Muscle of leg (tissue), 11 donors: ENCODE data around the gene CPT1B. TPM values are rescaled to one million over a fixed set of nuclear protein-coding genes. Genes with fewer than 3 reads are reported as not detected.
"Not testable (repeated sequence)": the region's sequence is repeated elsewhere in the genome, so short reads cannot be mapped to it uniquely, and the experiment has no call there.

ENCODE experiments used
- DNase-seq: peaks from one replicate; pipeline ENCODE4 v3.0.0; 2013
- H3K27ac ChIP-seq: one replicate; pipeline ENCODE4 v1.5.1; 2013; ENCODE audit warnings: mild to moderate bottlenecking, low read length, control low read depth
- H3K27me3 ChIP-seq: one replicate; pipeline ENCODE4 v1.6.1; 2013; ENCODE audit warnings: low read length; ENCODE audit not compliant: control insufficient read depth, insufficient read depth
- H3K36me3 ChIP-seq: one replicate; pipeline ENCODE4 v1.6.1; 2013; ENCODE audit warnings: low read length; ENCODE audit not compliant: control insufficient read depth, insufficient read depth
- H3K4me1 ChIP-seq: one replicate; pipeline ENCODE4 v1.6.1; 2013; ENCODE audit warnings: low read length; ENCODE audit not compliant: control insufficient read depth, insufficient read depth
- H3K4me3 ChIP-seq: one replicate; pipeline ENCODE4 v1.5.1; 2013; ENCODE audit warnings: low read length, control low read depth
- H3K9me3 ChIP-seq: replicated peaks from 2 replicates; pipeline ENCODE4 v1.6.1; 2013; ENCODE audit warnings: low read depth, low read length; ENCODE audit not compliant: control insufficient read depth
- WGBS: methylation state at CpG from one replicate; pipeline ENCODE4 v1.1.5; 2013; ENCODE audit warnings: missing lambda C conversion rate; ENCODE audit not compliant: insufficient coverage; 5-methylcytosine and 5-hydroxymethylcytosine counted together
- polyA plus RNA-seq, 8 donors: library from polyadenylated mRNA; unstranded; fragments of 120-200 nt; gene quantifications; one replicate each; pipeline versions ENCODE4 v1.2.1 to v1.2.3, GENCODE V29; 2013; ENCODE audit warnings: inconsistent platforms in 1 of 8, low replicate concordance in 1 of 8; ENCODE audit not compliant: insufficient read length in 8 of 8, insufficient read depth in 1 of 8
- total RNA-seq: library from RNA; stranded (reverse); fragments of 120-200 nt; gene quantifications from one replicate; pipeline ENCODE4 v1.2.4, GENCODE V29; 2013

CPT1B gene
- total and polyA plus RNA-seq, 9 donors = 24.5 to 66.6 (median 43.0) TPM

- H3K36me3 ChIP-seq = peaks cover 47% of the 10 kb centered on the region
- WGBS = 95% methylated on average over 13 of the region's 16 CpGs
Measured at GRCh38 chr22:50523458-50523805, 54.8 kb downstream of the CPT1B start.

GRCh38 chr22:50522806-50523438 lies 55.3 kb downstream of the CPT1B start:
- H3K4me3 ChIP-seq = no peak overlapping the region
- WGBS = 79% methylated on average over 17 of the region's 22 CpGs
- peaks cover 17% of the 10 kb centered on the region for H3K4me1 ChIP-seq
- peaks cover 52% of the 10 kb centered on the region for H3K36me3 ChIP-seq
- no peak overlapping the region for H3K27ac ChIP-seq
- DNase-seq = no peak
- no peaks in the 10 kb centered on the region for H3K27me3 ChIP-seq
- no peaks in the 10 kb centered on the region for H3K9me3 ChIP-seq

More at GRCh38 chr22:50523458-50523805, 54.8 kb downstream of the CPT1B start:
- no peak for DNase-seq
- H3K27me3 ChIP-seq = peaks cover 3% of the 10 kb centered on the region
- peaks cover 17% of the 10 kb centered on the region for H3K4me1 ChIP-seq
- H3K4me3 ChIP-seq = no peak overlapping the region
- no peak overlapping the region for H3K27ac ChIP-seq
- H3K9me3 ChIP-seq = no peaks in the 10 kb centered on the region

- Histone ChIP-seq H3K4me3 (no peak overlapping the region), H3K4me1 (peaks cover 17% of the 10 kb centered on the region), H3K27ac (no peak overlapping the region), H3K9me3 (no peaks in the 10 kb centered on the region), H3K27me3 (no peaks in the 10 kb centered on the region), H3K36me3 (peaks cover 59% of the 10 kb centered on the region)
- DNase-seq = no peak
- WGBS = 86% methylated on average over 7 of the region's 15 CpGs
Measured at GRCh38 chr22:50522208-50522805, 55.9 kb downstream of the CPT1B start.

GRCh38 chr22:50521710-50522109 lies 56.5 kb downstream of the CPT1B start:
- WGBS = 89% methylated on average over 7 of the region's 10 CpGs
- Histone ChIP-seq H3K4me3 (no peak overlapping the region), H3K27ac (no peak overlapping the region), H3K36me3 (peaks cover 65% of the 10 kb centered on the region), H3K4me1 (peaks cover 13% of the 10 kb centered on the region), H3K9me3 (no peaks in the 10 kb centered on the region), H3K27me3 (no peaks in the 10 kb centered on the region)
- no peak for DNase-seq

- H3K4me3 ChIP-seq = no peak overlapping the region
- H3K27me3 ChIP-seq = no peaks in the 10 kb centered on the region
- H3K9me3 ChIP-seq = no peaks in the 10 kb centered on the region
- peaks cover 69% of the 10 kb centered on the region for H3K36me3 ChIP-seq
- H3K27ac ChIP-seq = no peak overlapping the region
- H3K4me1 ChIP-seq = peaks cover 10% of the 10 kb centered on the region
- WGBS = 93% methylated on average over 11 of the region's 13 CpGs
- DNase-seq = no peak
Measured at GRCh38 chr22:50520826-50521453, 57.3 kb downstream of the CPT1B start.

- H3K4me3 ChIP-seq, H3K9me3 ChIP-seq, H3K27ac ChIP-seq, H3K27me3 ChIP-seq, DNase-seq: not testable (repeated sequence)
- WGBS = 100% methylated on average over 3 of the region's 8 CpGs
- H3K4me1 ChIP-seq = peaks cover 10% of the 10 kb centered on the region
- H3K36me3 ChIP-seq = peaks cover 69% of the 10 kb centered on the region
Measured at GRCh38 chr22:50520184-50520583, 58.0 kb downstream of the CPT1B start.

- no peak overlapping the region for H3K4me3 ChIP-seq
- no peak overlapping the region for H3K27ac ChIP-seq
- no peaks in the 10 kb centered on the region for H3K9me3 ChIP-seq
- WGBS = 95% methylated on average over 8 of the region's 8 CpGs
- DNase-seq = no peak
- H3K27me3 ChIP-seq = no peaks in the 10 kb centered on the region
- peaks cover 1% of the 10 kb centered on the region for H3K4me1 ChIP-seq
- H3K36me3 ChIP-seq = peaks cover 74% of the 10 kb centered on the region
Measured at GRCh38 chr22:50519151-50519550, 59.1 kb downstream of the CPT1B start.

Other genes with a start within 250 kb of the CPT1B start
- gene PPP6R2, start 235.1 kb downstream of the CPT1B start, total RNA-seq = 36.4 TPM
- 10 to 100 TPM; 29.8 to 41.5 (median 36.2) TPM for gene PPP6R2, start 235.1 kb downstream of the CPT1B start, polyA plus RNA-seq
- gene SBF1, start 103.4 kb downstream of the CPT1B start, total RNA-seq = 36.5 TPM
- gene SBF1, start 103.4 kb downstream of the CPT1B start, polyA plus RNA-seq = 10 to 100 TPM; 34.6 to 49.7 (median 45.2) TPM
- 0.40 TPM for gene ADM2, start 96.9 kb downstream of the CPT1B start, total RNA-seq
- gene ADM2, start 96.9 kb downstream of the CPT1B start, polyA plus RNA-seq = under 1 TPM; 0.23 to 0.81 (median 0.54) TPM
- gene MIOX, start 91.6 kb downstream of the CPT1B start, total RNA-seq = not detected
- gene MIOX, start 91.6 kb downstream of the CPT1B start, polyA plus RNA-seq = under 1 TPM in 4 of 8 donors, not detected in 4; 0.08 to 0.12 (median 0.10) TPM
- gene LMF2, start 70.7 kb downstream of the CPT1B start, total RNA-seq = 27.0 TPM
- gene LMF2, start 70.7 kb downstream of the CPT1B start, polyA plus RNA-seq = 10 to 100 TPM; 35.5 to 54.1 (median 44.9) TPM
- 34.8 TPM for gene NCAPH2, start 70.2 kb downstream of the CPT1B start, total RNA-seq
- 10 to 100 TPM; 30.7 to 40.3 (median 37.6) TPM for gene NCAPH2, start 70.2 kb downstream of the CPT1B start, polyA plus RNA-seq
- 0.40 TPM for gene SCO2, start 52.8 kb downstream of the CPT1B start, total RNA-seq
- 1 to 10 TPM in 6 of 8 donors, under 1 TPM in 2; 0.71 to 7.0 (median 3.3) TPM for gene SCO2, start 52.8 kb downstream of the CPT1B start, polyA plus RNA-seq
- gene TYMP, start 48.4 kb downstream of the CPT1B start, total RNA-seq = 3.2 TPM
- gene TYMP, start 48.4 kb downstream of the CPT1B start, polyA plus RNA-seq = 1 to 10 TPM; 3.4 to 5.8 (median 4.1) TPM
- not detected for gene KLHDC7B, start 32.5 kb downstream of the CPT1B start, total RNA-seq
- under 1 TPM in 4 of 8 donors, not detected in 4; 0.03 to 0.35 (median 0.07) TPM for gene KLHDC7B, start 32.5 kb downstream of the CPT1B start, polyA plus RNA-seq
- not detected for gene SYCE3, start 15.5 kb downstream of the CPT1B start, total RNA-seq
- not detected for gene SYCE3, start 15.5 kb downstream of the CPT1B start, polyA plus RNA-seq
- gene CHKB, start 4.4 kb upstream of the CPT1B start, total RNA-seq = 47.5 TPM
- gene CHKB, start 4.4 kb upstream of the CPT1B start, polyA plus RNA-seq = 10 to 100 TPM; 38.6 to 61.7 (median 47.2) TPM
- gene MAPK8IP2, start 22.4 kb upstream of the CPT1B start, total RNA-seq = 0.22 TPM
- under 1 TPM; 0.34 to 0.68 (median 0.55) TPM for gene MAPK8IP2, start 22.4 kb upstream of the CPT1B start, polyA plus RNA-seq
- 8.4 TPM for gene ARSA, start 49.7 kb upstream of the CPT1B start, total RNA-seq
- gene ARSA, start 49.7 kb upstream of the CPT1B start, polyA plus RNA-seq = 10 to 100 TPM; 11.4 to 21.9 (median 15.2) TPM
- gene SHANK3, start 94.4 kb upstream of the CPT1B start, total RNA-seq = 4.3 TPM
- gene SHANK3, start 94.4 kb upstream of the CPT1B start, polyA plus RNA-seq = 10 to 100 TPM; 11.9 to 25.1 (median 16.6) TPM
- 0.09 TPM for gene ACR, start 159.8 kb upstream of the CPT1B start, total RNA-seq
- under 1 TPM; 0.15 to 0.46 (median 0.23) TPM for gene ACR, start 159.8 kb upstream of the CPT1B start, polyA plus RNA-seq
- gene RABL2B, start 205.2 kb upstream of the CPT1B start, total RNA-seq = 9.9 TPM
- gene RABL2B, start 205.2 kb upstream of the CPT1B start, polyA plus RNA-seq = 10 to 100 TPM; 14.6 to 29.8 (median 21.2) TPM